SK-MEL-5 (cell line): ENCODE data around the gene GABRR3. TPM values are rescaled to one million over a fixed set of nuclear protein-coding genes. Genes with fewer than 3 reads are reported as not detected.

Experiments used
- DNase-seq: peaks from one replicate; pipeline ENCODE4 v3.0.0-alpha.2; 2016; ENCODE audit warnings: low read depth, low spot score
- in situ Hi-C: cut with HindIII; loops from 2 replicates; pipeline ENCODE4 v1.10.0; 2016; ENCODE audit warnings: low sequenced_read_pairs, high pct_unique_total_duplicates, low pct_unique_long_range_greater_than_20kb
- total RNA-seq: library from RNA; depleted of rRNA; stranded (reverse); fragments of >200 nt; shearing (Covaris generic); gene quantifications from 2 replicates; pipeline ENCODE4 v1.2.3, GENCODE V29; 2014; rRNA removed

Gene GABRR3
- total RNA-seq, 1 experiment from 2014 or later, result not detected

- DNase-seq, result no peak
- in situ Hi-C loops, result no loop called here
Measured at GRCh38 chr3:97949743-97950142, 85.4 kb downstream of the GABRR3 start.

- in situ Hi-C loops, result no loop called here
- DNase-seq, result no peak
Measured at GRCh38 chr3:97949110-97949485, 86.0 kb downstream of the GABRR3 start.

GRCh38 chr3:97948351-97949109 is 86.6 kb downstream of the GABRR3 start:
- DNase-seq, result no peak
- in situ Hi-C loops, result no loop called here

GRCh38 chr3:97942801-97943546 is 92.1 kb downstream of the GABRR3 start:
- in situ Hi-C loops, result no loop called here
- DNase-seq, result peak; percentile 68

- in situ Hi-C loops, result no loop called here
- peak; percentile 18 for DNase-seq
Measured at GRCh38 chr3:97940034-97940433, 95.1 kb downstream of the GABRR3 start.

GRCh38 chr3:97939401-97939800 is 95.7 kb downstream of the GABRR3 start:
- in situ Hi-C loops, result no loop called here
- DNase-seq, result no peak

- DNase-seq, result no peak
- in situ Hi-C loops, result no loop called here
Measured at GRCh38 chr3:97938444-97938843, 96.7 kb downstream of the GABRR3 start.

GRCh38 chr3:97937205-97937604 is 97.9 kb downstream of the GABRR3 start:
- DNase-seq, result no peak

GRCh38 chr3:97935842-97936241 is 99.3 kb downstream of the GABRR3 start:
- in situ Hi-C loops, result no loop called here
- no peak for DNase-seq

More at GRCh38 chr3:97937205-97937604, 97.9 kb downstream of the GABRR3 start:
- in situ Hi-C loops, result no loop called here

Other genes with a start within 250 kb of the GABRR3 start
- 14.2 and 16.2 TPM in 2 replicates for gene CRYBG3, start 213.3 kb downstream of the GABRR3 start, total RNA-seq
- gene RIOX2, start 62.9 kb downstream of the GABRR3 start, total RNA-seq, result 45.9 and 47.8 TPM in 2 replicates
- gene OR5AC2, start 51.9 kb upstream of the GABRR3 start, total RNA-seq, result not detected in 2 replicates
- gene OR5H1, start 95.4 kb upstream of the GABRR3 start, total RNA-seq, result not detected in 2 replicates
- not detected in 2 replicates for gene OR5H14, start 112.2 kb upstream of the GABRR3 start, total RNA-seq
- not detected in 2 replicates for gene OR5H15, start 131.4 kb upstream of the GABRR3 start, total RNA-seq
- gene OR5H6, start 228.9 kb upstream of the GABRR3 start, total RNA-seq, result not detected in 2 replicates
- not detected in 2 replicates for gene OR5H2, start 247.2 kb upstream of the GABRR3 start, total RNA-seq